Suppressor macrophage treated with lipopolysaccharide for 1 hour (primary cell): ENCODE results near the gene ZNF385A.

ENCODE experiments used
- DNase-seq, 3 donors: peaks; one replicate each; pipeline ENCODE4 v3.0.0-alpha.2; 2020 to 2022

The ZNF385A gene

GRCh38 chr12:54415221-54415929, 30.8 kb upstream of the ZNF385A start:
- no peak for DNase-seq

- peak in 2 of 3 donors; percentile 63 to 67 for DNase-seq
These were observed 29.0 kb upstream of the ZNF385A start for GRCh38 chr12:54413284-54414190.

- DNase-seq, result no peak
These were observed 28.3 kb upstream of the ZNF385A start for GRCh38 chr12:54412786-54413185.

GRCh38 chr12:54412348-54412747, 27.8 kb upstream of the ZNF385A start:
- DNase-seq, result no peak

- peak; percentile 96 to 100 (median 98) for DNase-seq
These were observed 27.1 kb upstream of the ZNF385A start for GRCh38 chr12:54411391-54412241.

- DNase-seq, result no peak
These were observed 24.7 kb upstream of the ZNF385A start for GRCh38 chr12:54409267-54409666.

GRCh38 chr12:54407183-54407905, 22.8 kb upstream of the ZNF385A start:
- peak in 2 of 3 donors; percentile 47 to 53 for DNase-seq

GRCh38 chr12:54405573-54405972, 21.0 kb upstream of the ZNF385A start:
- no peak for DNase-seq

- no peak for DNase-seq
These were observed 20.6 kb upstream of the ZNF385A start for GRCh38 chr12:54405106-54405505.

GRCh38 chr12:54404061-54405004, 19.8 kb upstream of the ZNF385A start:
- DNase-seq, result peak; percentile 72 to 79 (median 77)

- no peak for DNase-seq
These were observed 16.6 kb upstream of the ZNF385A start for GRCh38 chr12:54401119-54401518.

GRCh38 chr12:54398995-54399793, 14.7 kb upstream of the ZNF385A start:
- DNase-seq, result peak; percentile 86 to 90 (median 86)

GRCh38 chr12:54398218-54398617, 13.7 kb upstream of the ZNF385A start:
- no peak for DNase-seq

- DNase-seq, result no peak
These were observed 12.6 kb upstream of the ZNF385A start for GRCh38 chr12:54397157-54397556.

GRCh38 chr12:54395545-54395944, 11.0 kb upstream of the ZNF385A start:
- no peak for DNase-seq

GRCh38 chr12:54394986-54395385, 10.5 kb upstream of the ZNF385A start:
- DNase-seq, result no peak

GRCh38 chr12:54394281-54394719, 9.8 kb upstream of the ZNF385A start:
- peak; percentile 79 to 86 (median 82) for DNase-seq

- DNase-seq, result peak; percentile 60 to 73 (median 71)
These were observed 9.2 kb upstream of the ZNF385A start for GRCh38 chr12:54393743-54394142.

GRCh38 chr12:54393207-54393609, 8.7 kb upstream of the ZNF385A start:
- no peak for DNase-seq
